ENCODE measurements around the gene ARHGAP18. TPM values are rescaled to one million over a fixed set of nuclear protein-coding genes. Genes with fewer than 3 reads are reported as not detected.

The ARHGAP18 gene
- total and polyA plus RNA-seq, 5 experiments from 2014 or later = 0.64 to 2.4 (median 1.4) TPM

- Mint-ChIP-seq H3K4me1 (peaks cover 8 to 15% (median 12%) of the 10 kb centered on the region in 4 donors), H3K9me3 (no peaks in the 10 kb centered on the region), H3K27me3 (peaks cover 0 to 1% (median 0%) of the 10 kb centered on the region in 5 donors), H3K4me3 (no peak overlapping the region), H3K27ac (no peak overlapping the region), H3K36me3 (no peaks in the 10 kb centered on the region)
- no peak for ATAC-seq
- POLR2A ChIA-PET = interaction anchor here (0.6 kb wide), 1 partner anchor 1353 kb away, joined by 4 read pairs; no protein-coding TSS in a partner anchor
- DNase-seq = no peak
Observed at GRCh38 chr6:129657483-129657882, 52.5 kb downstream of the ARHGAP18 start.

DNA sequence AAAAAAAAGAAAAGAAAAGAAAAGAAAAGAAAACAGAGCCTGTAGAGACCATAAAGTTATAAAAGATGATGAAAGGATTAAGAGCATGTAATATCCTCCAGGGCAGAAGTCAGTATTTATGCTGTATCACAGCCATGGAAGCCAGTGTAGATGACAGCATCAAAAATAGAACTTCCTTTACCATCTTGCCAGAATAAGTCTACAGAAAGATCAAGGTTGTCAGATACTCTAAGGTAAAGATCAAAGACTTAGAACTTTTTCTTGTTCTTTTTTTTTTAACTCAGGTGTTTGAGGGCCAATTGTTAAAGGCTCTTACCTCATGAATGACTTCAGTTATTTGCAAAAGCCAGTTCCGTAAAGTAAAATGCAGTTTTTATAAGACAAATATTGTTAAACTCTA lies 54.6 kb downstream of the ARHGAP18 start:
- Mint-ChIP-seq H3K9me3 (no peaks in the 10 kb centered on the region), H3K4me3 (no peak overlapping the region), H3K36me3 (no peaks in the 10 kb centered on the region), H3K27ac (peak overlapping the region in 2 of 10 donors; percentile 11 to 54), H3K27me3 (peaks cover 0 to 3% (median 0%) of the 10 kb centered on the region in 5 donors), H3K4me1 (peaks cover 3 to 15% (median 6%) of the 10 kb centered on the region in 4 donors)
- POLR2A ChIA-PET = interaction anchor here (0.7 kb wide), 1 partner anchor 36 kb away, joined by 5 read pairs; no protein-coding TSS in a partner anchor
- peak; percentile 52 to 86 for ATAC-seq
- DNase-seq = peak in 3 of 10 donors; percentile 12 to 38 (median 34)

DNA sequence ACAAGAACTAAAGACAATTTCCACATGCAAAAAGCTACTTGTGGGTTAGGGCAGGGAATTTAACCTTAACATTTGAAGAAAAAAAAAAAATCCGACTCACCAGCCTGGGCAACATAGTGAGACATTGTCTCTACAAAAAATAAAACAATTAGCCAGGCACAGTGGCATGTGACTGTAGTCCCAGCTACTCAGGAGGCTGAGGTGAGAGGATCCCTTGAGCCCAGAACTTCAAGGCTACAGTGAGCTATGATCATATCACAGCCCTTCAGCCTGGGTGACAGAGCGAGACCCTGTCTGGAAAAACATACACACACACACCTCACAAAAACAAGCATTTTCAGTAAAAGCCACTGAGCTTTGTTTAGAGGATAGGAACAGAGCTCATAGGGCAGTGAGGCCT lies 56.2 kb downstream of the ARHGAP18 start:
- Mint-ChIP-seq H3K27ac (no peak overlapping the region), H3K36me3 (no peaks in the 10 kb centered on the region), H3K9me3 (no peaks in the 10 kb centered on the region), H3K4me3 (no peak overlapping the region), H3K27me3 (peaks cover 0 to 3% (median 0%) of the 10 kb centered on the region in 5 donors), H3K4me1 (peaks cover 3 to 13% (median 6%) of the 10 kb centered on the region in 4 donors)
- POLR2A ChIA-PET = no interaction called here
- DNase-seq = no peak
- no peak for ATAC-seq

GRCh38 chr6:129653229-129653628 lies 56.7 kb downstream of the ARHGAP18 start:
- peaks cover 3 to 13% (median 6%) of the 10 kb centered on the region in 4 donors for H3K4me1 Mint-ChIP-seq
- H3K4me3 Mint-ChIP-seq = no peak overlapping the region
- no peak for DNase-seq
- H3K36me3 Mint-ChIP-seq = no peaks in the 10 kb centered on the region
- POLR2A ChIA-PET = no interaction called here
- no peak overlapping the region for H3K27ac Mint-ChIP-seq
- no peak for ATAC-seq
- H3K9me3 Mint-ChIP-seq = no peaks in the 10 kb centered on the region
- peaks cover 0 to 3% (median 0%) of the 10 kb centered on the region in 5 donors for H3K27me3 Mint-ChIP-seq

DNA sequence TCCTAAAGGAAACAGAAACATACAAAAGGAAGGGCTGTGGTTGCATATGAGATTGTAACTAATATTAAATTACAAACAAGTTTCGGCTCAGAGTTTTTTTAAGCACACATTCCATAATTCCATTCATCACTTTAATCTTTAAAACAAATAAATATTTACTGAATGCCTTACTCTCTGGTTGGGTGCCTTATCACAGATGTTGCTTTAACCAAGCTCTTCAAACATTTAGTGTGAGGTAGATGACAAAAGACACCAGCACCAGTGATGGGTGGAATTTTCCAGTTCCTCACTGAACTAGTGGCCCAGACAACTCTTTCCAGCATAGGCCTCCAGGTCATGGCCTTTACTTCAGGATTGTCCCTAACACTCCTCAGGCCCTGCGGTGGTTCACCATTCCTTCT lies 58.7 kb downstream of the ARHGAP18 start:
- Mint-ChIP-seq H3K9me3 (no peaks in the 10 kb centered on the region), H3K4me3 (no peak overlapping the region), H3K4me1 (peaks cover 3 to 13% (median 6%) of the 10 kb centered on the region in 4 donors), H3K27ac (no peak overlapping the region), H3K36me3 (no peaks in the 10 kb centered on the region), H3K27me3 (peaks cover 0 to 6% (median 0%) of the 10 kb centered on the region in 5 donors)
- ATAC-seq = no peak
- DNase-seq = no peak
- POLR2A ChIA-PET = no interaction called here

- Mint-ChIP-seq H3K27ac (no peak overlapping the region), H3K4me1 (no peaks in the 10 kb centered on the region), H3K36me3 (no peaks in the 10 kb centered on the region), H3K27me3 (peaks cover 0 to 6% (median 0%) of the 10 kb centered on the region in 5 donors), H3K9me3 (no peaks in the 10 kb centered on the region), H3K4me3 (no peak overlapping the region)
- DNase-seq = no peak
- POLR2A ChIA-PET = no interaction called here
- ATAC-seq = no peak
Observed at GRCh38 chr6:129648819-129649491, 61.0 kb downstream of the ARHGAP18 start.

GRCh38 chr6:129647044-129647443 lies 62.9 kb downstream of the ARHGAP18 start:
- no peak for ATAC-seq
- no peak for DNase-seq
- Mint-ChIP-seq H3K27ac (no peak overlapping the region), H3K4me1 (no peaks in the 10 kb centered on the region), H3K36me3 (no peaks in the 10 kb centered on the region), H3K4me3 (no peak overlapping the region), H3K27me3 (peaks cover 0 to 6% (median 0%) of the 10 kb centered on the region in 5 donors), H3K9me3 (no peaks in the 10 kb centered on the region)
- POLR2A ChIA-PET = no interaction called here

DNA sequence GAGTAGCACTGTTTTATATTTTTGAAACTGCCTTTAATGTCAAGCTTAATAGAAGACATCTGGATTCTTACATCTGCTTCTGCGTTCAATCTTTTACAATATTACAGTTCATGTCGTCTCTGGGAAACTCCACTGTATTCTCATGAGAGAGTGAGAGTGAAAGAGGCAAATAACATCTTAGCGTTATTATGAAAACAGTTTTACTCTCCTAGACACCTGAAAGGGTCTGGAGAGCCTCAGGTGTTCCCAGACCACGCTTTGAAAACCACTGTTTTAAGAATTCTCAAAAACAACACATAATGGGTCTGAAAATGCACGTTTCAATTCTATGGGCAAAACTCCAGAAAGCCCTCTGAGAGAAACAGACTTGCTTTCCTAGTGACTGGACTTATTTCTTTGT lies 63.3 kb downstream of the ARHGAP18 start:
- H3K4me1 Mint-ChIP-seq = no peaks in the 10 kb centered on the region
- no peak for ATAC-seq
- POLR2A ChIA-PET = no interaction called here

DNA sequence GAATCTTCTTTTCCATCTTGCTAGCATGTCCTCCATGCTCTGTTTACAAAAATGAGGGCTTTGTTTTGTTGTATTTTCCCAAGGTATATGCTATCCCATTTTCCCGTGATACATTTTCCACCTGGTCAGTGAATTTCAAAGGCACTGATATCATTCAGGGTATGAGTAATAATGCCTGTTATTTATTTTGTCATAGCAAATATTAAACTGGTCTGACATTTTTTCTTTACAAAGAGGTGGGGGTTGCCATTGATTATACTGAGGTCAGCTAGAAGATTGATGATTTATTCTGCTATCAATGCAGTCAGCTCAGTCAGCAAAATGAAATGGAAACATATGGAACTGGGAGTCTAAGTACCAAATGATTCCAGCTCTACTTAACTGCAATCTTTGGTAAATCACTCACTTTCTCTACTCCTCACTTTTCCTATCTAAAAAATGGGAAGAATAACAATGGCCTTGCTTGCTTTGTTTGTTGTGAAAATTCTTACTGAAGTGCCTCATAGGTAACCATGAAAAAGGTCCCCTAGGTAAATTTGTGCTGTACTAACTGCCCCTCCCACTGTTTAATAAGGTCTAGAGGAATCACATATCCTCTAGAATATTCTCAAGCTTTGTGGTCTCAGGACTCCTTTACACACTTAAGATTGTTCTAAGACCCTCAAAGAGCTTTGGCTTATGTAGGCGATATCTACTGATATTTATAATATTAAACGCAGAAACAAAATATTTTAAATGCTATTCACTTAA lies 64.0 kb downstream of the ARHGAP18 start:
- no peaks in the 10 kb centered on the region for H3K9me3 Mint-ChIP-seq
- DNase-seq (no peak), ATAC-seq (no peak)
- no peak overlapping the region for H3K27ac Mint-ChIP-seq
- POLR2A ChIA-PET = no interaction called here
- H3K27me3 Mint-ChIP-seq = peaks cover 0 to 4% (median 0%) of the 10 kb centered on the region in 5 donors
- no peak overlapping the region for H3K4me3 Mint-ChIP-seq
- no peaks in the 10 kb centered on the region for H3K4me1 Mint-ChIP-seq
- no peaks in the 10 kb centered on the region for H3K36me3 Mint-ChIP-seq

More for the DNA sequence above, 63.3 kb downstream of the ARHGAP18 start:
- DNase-seq = no peak
- peaks cover 0 to 5% (median 0%) of the 10 kb centered on the region in 5 donors for H3K27me3 Mint-ChIP-seq
- no peak overlapping the region for H3K4me3 Mint-ChIP-seq
- no peaks in the 10 kb centered on the region for H3K9me3 Mint-ChIP-seq
- no peaks in the 10 kb centered on the region for H3K36me3 Mint-ChIP-seq
- H3K27ac Mint-ChIP-seq = no peak overlapping the region

DNA sequence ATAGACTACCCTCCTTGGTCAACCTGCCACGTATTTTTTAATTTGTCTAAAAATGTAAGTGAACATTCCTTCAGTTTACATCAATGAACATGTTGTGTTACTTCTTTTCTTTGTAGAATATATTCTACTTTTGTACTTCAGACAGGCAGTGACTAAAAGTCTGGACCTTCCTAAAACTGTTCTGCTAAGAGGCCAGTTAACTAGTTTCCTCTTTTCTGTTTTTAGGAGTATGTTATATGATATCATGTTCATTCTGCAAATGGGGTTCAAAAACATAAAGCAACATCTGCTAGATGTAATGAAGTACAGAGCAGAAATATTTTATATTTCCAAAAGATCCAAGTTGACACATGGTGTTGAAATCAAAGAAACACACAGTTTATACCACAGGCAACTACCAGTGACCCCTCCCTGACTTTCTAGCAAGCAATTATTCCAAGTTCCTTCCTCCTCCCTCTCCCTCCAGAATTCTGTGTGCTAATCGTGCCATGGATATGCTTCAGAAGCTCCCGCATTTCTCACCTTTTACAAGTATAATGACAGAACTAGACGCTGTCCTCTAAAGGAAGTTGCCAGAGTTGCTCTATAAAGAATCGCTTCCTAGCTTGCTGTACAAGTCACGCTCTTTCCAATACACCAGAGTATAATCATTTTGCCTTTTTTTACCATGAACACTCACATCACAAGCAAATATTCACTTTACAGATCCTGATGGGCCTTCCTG lies 64.7 kb downstream of the ARHGAP18 start:
- H3K27ac Mint-ChIP-seq = no peak overlapping the region
- no peak for DNase-seq
- H3K4me1 Mint-ChIP-seq = no peaks in the 10 kb centered on the region
- ATAC-seq = no peak
- POLR2A ChIA-PET = no interaction called here
- no peak overlapping the region for H3K4me3 Mint-ChIP-seq
- peaks cover 0 to 3% (median 0%) of the 10 kb centered on the region in 5 donors for H3K27me3 Mint-ChIP-seq
- H3K9me3 Mint-ChIP-seq = no peaks in the 10 kb centered on the region
- H3K36me3 Mint-ChIP-seq = no peaks in the 10 kb centered on the region

DNA sequence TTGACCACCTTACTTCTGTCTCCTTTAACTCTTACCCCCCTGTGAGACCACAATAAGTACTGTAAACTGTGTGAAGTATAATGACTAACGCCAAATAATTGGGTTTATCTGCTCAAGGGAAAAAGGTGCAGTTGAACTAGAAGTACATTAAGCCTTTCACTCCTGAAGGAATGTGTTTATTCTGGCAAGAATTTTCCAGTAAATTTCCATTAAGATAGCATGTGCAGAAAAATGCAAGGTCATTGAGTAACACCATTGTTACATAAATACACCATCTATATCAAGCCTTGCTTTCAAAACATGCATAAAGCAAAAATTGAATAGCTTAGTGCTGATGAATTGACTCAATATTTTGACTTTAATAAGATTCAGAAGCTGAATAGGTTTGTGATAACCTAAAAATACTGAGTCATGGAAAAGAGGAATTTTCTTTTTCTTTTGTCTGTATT lies 65.4 kb downstream of the ARHGAP18 start:
- no peak for ATAC-seq
- no peaks in the 10 kb centered on the region for H3K36me3 Mint-ChIP-seq

GRCh38 chr6:129643968-129644367 lies 66.0 kb downstream of the ARHGAP18 start:
- POLR2A ChIA-PET = no interaction called here
- Mint-ChIP-seq H3K9me3 (no peaks in the 10 kb centered on the region), H3K36me3 (no peaks in the 10 kb centered on the region), H3K27me3 (peaks cover 0 to 3% (median 0%) of the 10 kb centered on the region in 5 donors), H3K27ac (no peak overlapping the region), H3K4me3 (no peak overlapping the region), H3K4me1 (no peaks in the 10 kb centered on the region)
- DNase-seq (no peak), ATAC-seq (no peak)

More for the DNA sequence above, 65.4 kb downstream of the ARHGAP18 start:
- no peak overlapping the region for H3K27ac Mint-ChIP-seq
- POLR2A ChIA-PET = no interaction called here
- no peaks in the 10 kb centered on the region for H3K4me1 Mint-ChIP-seq
- H3K27me3 Mint-ChIP-seq = peaks cover 0 to 3% (median 0%) of the 10 kb centered on the region in 5 donors
- DNase-seq = no peak
- H3K4me3 Mint-ChIP-seq = no peak overlapping the region
- no peaks in the 10 kb centered on the region for H3K9me3 Mint-ChIP-seq

DNA sequence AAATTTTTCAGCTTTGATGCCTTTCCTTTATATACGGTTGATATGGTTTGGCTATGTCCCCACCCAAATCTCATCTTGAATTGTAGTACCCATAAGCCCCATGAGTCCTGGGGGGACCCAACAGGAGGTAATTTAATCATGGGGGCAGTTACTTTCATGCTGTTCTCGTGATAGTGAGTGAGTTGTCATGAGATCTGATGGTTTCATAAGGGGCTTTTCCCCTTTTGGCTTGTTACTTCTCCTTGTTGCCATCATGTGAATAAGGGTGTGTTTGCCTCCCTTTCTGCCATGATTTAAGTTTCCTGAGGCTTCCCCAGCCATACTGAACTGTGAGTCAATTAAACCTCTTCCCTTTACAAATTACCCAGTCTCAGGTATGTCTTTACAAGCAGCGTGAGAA lies 66.8 kb downstream of the ARHGAP18 start:
- Mint-ChIP-seq H3K4me3 (no peak overlapping the region), H3K27ac (no peak overlapping the region), H3K27me3 (peaks cover 0 to 3% (median 0%) of the 10 kb centered on the region in 5 donors), H3K9me3 (no peaks in the 10 kb centered on the region), H3K4me1 (no peaks in the 10 kb centered on the region), H3K36me3 (no peaks in the 10 kb centered on the region)
- ATAC-seq (no peak), DNase-seq (no peak)
- POLR2A ChIA-PET = no interaction called here
